ENCODE measurements around the gene MRFAP1. TPM values are rescaled to one million over a fixed set of nuclear protein-coding genes. Genes with fewer than 3 reads are reported as not detected.

Gene MRFAP1
- total RNA-seq, 2 experiments from 2014 or later = 172 to 181 TPM

GRCh38 chr4:6603128-6603527, 37.4 kb upstream of the MRFAP1 start:
- intact Hi-C loops (cut with DNase I, micrococcal nuclease) = no loop called here
- CTCF ChIA-PET = no interaction called here
- H3K9me3 ChIP-seq (ENCODE audit: control insufficient read depth in 1 of 2, insufficient read depth in 1 of 2, low read length in 2 of 2) = peaks cover 6 to 38% of the 10 kb centered on the region in 2 experiments
- peaks cover 91% of the 10 kb centered on the region for H3K36me3 Mint-ChIP-seq (ENCODE audit: low read depth)
- no peak overlapping the region for H3K4me3 Mint-ChIP-seq
- no peak overlapping the region for H3K27ac ChIP-seq (ENCODE audit: low read depth in 1 of 2, low read length in 2 of 2)
- DNase-seq (no peak), ATAC-seq (ENCODE audit: poor library complexity) (no peak)
- POLR2A ChIA-PET = no interaction called here
- no peaks in the 10 kb centered on the region for H3K27me3 ChIP-seq (ENCODE audit: control insufficient read depth in 1 of 2, insufficient read depth in 2 of 2, low read length in 2 of 2)
- H3K9me3 Mint-ChIP-seq = no peaks in the 10 kb centered on the region
- no peaks in the 10 kb centered on the region for H3K4me1 Mint-ChIP-seq (ENCODE audit: low read depth)
- TF ChIP-seq CTCF (IDR thresholded peaks at IDR 0.05) = no peak
- H3K27me3 Mint-ChIP-seq = no peaks in the 10 kb centered on the region
- no peak overlapping the region for H3K27ac Mint-ChIP-seq
- H3K36me3 ChIP-seq (ENCODE audit: insufficient read depth, low read length) = peaks cover 92% of the 10 kb centered on the region
- H3K4me1 ChIP-seq (ENCODE audit: insufficient read depth, low read length) = no peaks in the 10 kb centered on the region
- H3K4me3 ChIP-seq (ENCODE audit: low read length) = no peak overlapping the region

GRCh38 chr4:6605114-6605513, 35.4 kb upstream of the MRFAP1 start:
- CTCF ChIA-PET = interaction anchor here (0.9 kb wide), 1 partner anchor 269 kb away, joined by 3 read pairs; no protein-coding TSS in a partner anchor
- H3K4me3 Mint-ChIP-seq = no peak overlapping the region
- H3K36me3 ChIP-seq (ENCODE audit: insufficient read depth, low read length) = peaks cover 94% of the 10 kb centered on the region

GRCh38 chr4:6605605-6606004, 34.9 kb upstream of the MRFAP1 start:
- H3K9me3 ChIP-seq (ENCODE audit: control insufficient read depth in 1 of 2, insufficient read depth in 1 of 2, low read length in 2 of 2) = peaks cover 6 to 36% of the 10 kb centered on the region in 2 experiments
- peaks cover 94% of the 10 kb centered on the region for H3K36me3 ChIP-seq (ENCODE audit: insufficient read depth, low read length)
- H3K4me3 ChIP-seq (ENCODE audit: low read length) = no peak overlapping the region
- no peaks in the 10 kb centered on the region for H3K27me3 ChIP-seq (ENCODE audit: control insufficient read depth in 1 of 2, insufficient read depth in 2 of 2, low read length in 2 of 2)
- no peak for DNase-seq
- CTCF ChIA-PET = no interaction called here
- intact Hi-C loops (cut with DNase I, micrococcal nuclease) = no loop called here
- Mint-ChIP-seq H3K27ac (no peak overlapping the region), H3K27me3 (no peaks in the 10 kb centered on the region), H3K9me3 (no peaks in the 10 kb centered on the region), H3K4me3 (no peak overlapping the region), H3K36me3 (ENCODE audit: low read depth) (peaks cover 97% of the 10 kb centered on the region), H3K4me1 (ENCODE audit: low read depth) (no peaks in the 10 kb centered on the region)
- POLR2A ChIA-PET = interaction anchor here (1.1 kb wide), 1 partner anchor 85 kb away, joined by 3 read pairs; no protein-coding TSS in a partner anchor
- TF ChIP-seq CTCF (IDR thresholded peaks at IDR 0.05) = no peak
- H3K27ac ChIP-seq (ENCODE audit: low read depth in 1 of 2, low read length in 2 of 2) = no peak overlapping the region
- H3K4me1 ChIP-seq (ENCODE audit: insufficient read depth, low read length) = no peaks in the 10 kb centered on the region
- no peak for ATAC-seq (ENCODE audit: poor library complexity)

More at GRCh38 chr4:6605114-6605513, 35.4 kb upstream of the MRFAP1 start:
- no peak for ATAC-seq (ENCODE audit: poor library complexity)
- Histone ChIP-seq H3K4me1 (ENCODE audit: insufficient read depth, low read length) (no peaks in the 10 kb centered on the region), H3K9me3 (ENCODE audit: control insufficient read depth in 1 of 2, insufficient read depth in 1 of 2, low read length in 2 of 2) (peaks cover 6 to 38% of the 10 kb centered on the region in 2 experiments), H3K4me3 (ENCODE audit: low read length) (no peak overlapping the region), H3K27ac (ENCODE audit: low read depth in 1 of 2, low read length in 2 of 2) (no peak overlapping the region), H3K27me3 (ENCODE audit: control insufficient read depth in 1 of 2, insufficient read depth in 2 of 2, low read length in 2 of 2) (no peaks in the 10 kb centered on the region)
- no peaks in the 10 kb centered on the region for H3K4me1 Mint-ChIP-seq (ENCODE audit: low read depth)
- H3K27me3 Mint-ChIP-seq = no peaks in the 10 kb centered on the region
- no peak for TF ChIP-seq CTCF (IDR thresholded peaks at IDR 0.05)
- no peak overlapping the region for H3K27ac Mint-ChIP-seq
- POLR2A ChIA-PET = no interaction called here
- H3K9me3 Mint-ChIP-seq = no peaks in the 10 kb centered on the region
- peaks cover 97% of the 10 kb centered on the region for H3K36me3 Mint-ChIP-seq (ENCODE audit: low read depth)
- intact Hi-C loops (cut with DNase I, micrococcal nuclease) = no loop called here
- DNase-seq = no peak

All from CD4-positive, alpha-beta T cell (primary cell).